Activated T-helper 17 cell treated with anti-CD3 and anti-CD28 coated beads, Interleukin-2, amount 50 U/mL, for 72 hours (primary cell): ENCODE results near the gene CACUL1. TPM values are rescaled to one million over a fixed set of nuclear protein-coding genes. Genes with fewer than 3 reads are reported as not detected.
"Not testable (repeated sequence)": the region's sequence is repeated elsewhere in the genome, so short reads cannot be mapped to it uniquely, and the experiment has no call there.

Source experiments
- ATAC-seq: fragments of 150-1000 bp; cut with Tn5 transposase; replicated peaks from 2 replicates; pipeline ENCODE4 v1.10.0; 2021; ENCODE audit warnings: mild to moderate bottlenecking, moderate library complexity
- H3K27ac Mint-ChIP-seq: one replicate; pipeline ENCODE4 v1.8.0; 2022; ENCODE audit warnings: mixed read lengths
- H3K27me3 Mint-ChIP-seq: one replicate; pipeline ENCODE4 v1.8.0; 2022; ENCODE audit warnings: mixed read lengths
- H3K36me3 Mint-ChIP-seq: one replicate; pipeline ENCODE4 v1.8.0; 2022; ENCODE audit warnings: low read depth, mild to moderate bottlenecking, mixed read lengths
- H3K4me1 Mint-ChIP-seq: one replicate; pipeline ENCODE4 v1.8.0; 2022; ENCODE audit warnings: mixed read lengths
- H3K4me3 Mint-ChIP-seq: one replicate; pipeline ENCODE4 v1.8.0; 2022; ENCODE audit warnings: mild to moderate bottlenecking, mixed read lengths
- H3K9me3 Mint-ChIP-seq: one replicate; pipeline ENCODE4 v1.8.0; 2022; ENCODE audit warnings: mixed read lengths
- total RNA-seq, 2 donors: library from RNA; stranded (reverse); gene quantifications; one replicate each; pipeline ENCODE4 v1.2.3, GENCODE V29; 2022

Gene CACUL1
- total RNA-seq, 2 donors from 2014 or later: 25.6 to 29.2 TPM

DNA sequence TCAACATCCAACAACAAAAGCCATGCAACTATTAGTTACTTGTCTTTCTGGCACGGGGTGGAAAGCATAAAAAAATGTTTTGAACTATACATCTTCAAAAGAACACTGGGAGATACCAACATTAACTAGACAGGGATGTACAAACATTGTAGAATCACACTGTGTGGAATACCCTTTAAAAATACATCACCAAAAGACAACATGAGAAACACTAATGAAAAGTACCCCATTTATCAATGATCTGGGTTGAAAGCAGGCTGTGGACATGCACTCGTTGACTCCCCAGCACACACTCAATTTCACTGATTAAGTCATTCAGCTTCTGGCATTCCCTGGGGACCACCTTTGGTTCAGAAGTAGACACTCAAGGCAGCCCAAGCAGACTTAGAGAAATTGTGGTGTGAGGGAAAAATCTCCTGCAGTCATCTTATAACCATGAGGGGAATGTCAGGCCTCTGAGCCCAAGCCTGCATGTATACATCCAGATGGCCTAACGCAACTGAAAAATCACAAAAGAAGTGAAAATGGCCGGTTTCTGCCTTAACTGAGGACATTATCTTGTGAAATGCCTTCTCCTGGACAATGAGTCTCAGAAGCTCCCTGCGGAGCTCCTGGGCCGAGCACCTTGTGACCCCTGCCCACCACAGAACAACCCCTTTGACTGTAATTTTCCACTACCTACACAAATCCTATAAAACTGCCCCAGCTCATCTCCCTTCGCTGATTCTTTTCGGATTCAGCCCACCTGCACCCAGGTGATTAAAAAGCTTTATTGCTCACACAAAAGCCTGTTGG lies 53.0 kb downstream of the CACUL1 start:
- H3K4me1 Mint-ChIP-seq: peaks cover 13% of the 10 kb centered on the region
- H3K27me3 Mint-ChIP-seq: no peaks in the 10 kb centered on the region
- H3K4me3 Mint-ChIP-seq: no peak overlapping the region
- no peak for ATAC-seq
- H3K27ac Mint-ChIP-seq: no peak overlapping the region
- peaks cover 38% of the 10 kb centered on the region for H3K36me3 Mint-ChIP-seq
- no peaks in the 10 kb centered on the region for H3K9me3 Mint-ChIP-seq

DNA sequence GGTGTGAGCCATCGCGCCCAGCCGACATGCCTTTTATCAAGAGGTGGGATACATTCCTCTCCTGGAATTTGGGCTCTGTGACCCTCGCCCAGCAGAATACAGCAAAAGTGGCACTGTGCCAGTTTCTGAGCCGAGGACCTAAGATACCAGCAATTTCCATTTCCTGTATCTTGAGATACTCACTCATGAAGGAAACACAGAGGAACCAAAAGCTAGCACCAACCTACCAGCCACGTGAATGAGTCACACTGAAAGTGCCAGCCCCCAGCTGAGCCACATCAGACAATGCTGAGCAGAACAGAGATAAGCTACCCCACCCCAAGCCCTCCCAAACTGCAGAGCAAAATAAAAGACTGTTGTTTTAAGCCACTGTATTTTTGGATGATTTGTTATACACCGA lies 56.3 kb downstream of the CACUL1 start:
- Mint-ChIP-seq H3K27ac (peak overlapping the region; percentile 65), H3K9me3 (no peaks in the 10 kb centered on the region)

DNA sequence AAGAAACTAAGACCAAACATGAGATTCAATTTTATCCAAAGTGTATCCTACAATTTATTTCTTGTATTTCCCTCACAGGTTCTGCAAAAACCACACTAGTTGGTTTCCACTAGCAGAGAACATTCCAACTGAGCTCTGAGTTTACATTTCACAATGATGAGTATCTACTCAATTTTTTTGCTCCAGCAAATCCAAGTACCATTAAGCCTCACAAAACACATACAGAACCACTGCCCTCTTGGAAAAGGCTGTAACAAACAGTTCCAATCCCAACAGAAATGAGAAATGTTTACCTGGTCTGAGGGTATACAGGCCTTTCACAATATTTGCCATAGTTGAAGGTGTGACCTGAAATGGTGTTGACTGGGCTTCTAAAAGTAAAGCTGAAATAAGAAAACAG lies 59.9 kb downstream of the CACUL1 start:
- no peak for ATAC-seq

More for the DNA sequence above, 56.3 kb downstream of the CACUL1 start:
- Mint-ChIP-seq H3K36me3 (peaks cover 40% of the 10 kb centered on the region), H3K27me3 (no peaks in the 10 kb centered on the region), H3K4me1 (peaks cover 9% of the 10 kb centered on the region), H3K4me3 (peak overlapping the region; percentile 52)
- peak; percentile 100 for ATAC-seq

DNA sequence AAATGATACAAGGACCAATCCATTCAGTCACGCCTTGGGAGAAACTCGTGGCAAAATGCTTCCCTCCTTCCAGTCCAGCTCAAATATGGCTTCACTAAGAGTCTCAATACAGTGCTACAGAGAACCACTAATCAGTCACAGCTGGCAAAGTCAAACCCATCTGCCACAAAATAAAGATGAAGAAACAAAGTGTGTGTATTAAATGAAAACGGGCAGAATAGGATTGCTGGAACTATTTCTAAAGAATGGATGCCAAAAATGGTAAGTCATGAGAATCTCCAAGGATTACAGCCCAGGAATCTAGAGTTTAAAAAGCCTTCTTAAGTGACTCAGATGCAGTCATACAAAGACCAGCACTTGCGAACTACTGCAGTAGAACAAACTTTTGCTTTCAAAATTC lies 61.9 kb downstream of the CACUL1 start:
- Mint-ChIP-seq H3K9me3 (no peaks in the 10 kb centered on the region), H3K27me3 (no peaks in the 10 kb centered on the region), H3K4me1 (no peaks in the 10 kb centered on the region), H3K27ac (no peak overlapping the region), H3K4me3 (no peak overlapping the region), H3K36me3 (peaks cover 65% of the 10 kb centered on the region)
- ATAC-seq: no peak

More for the DNA sequence above, 59.9 kb downstream of the CACUL1 start:
- no peaks in the 10 kb centered on the region for H3K9me3 Mint-ChIP-seq
- H3K27ac Mint-ChIP-seq: no peak overlapping the region
- H3K4me1 Mint-ChIP-seq: peaks cover 9% of the 10 kb centered on the region
- H3K4me3 Mint-ChIP-seq: no peak overlapping the region
- H3K27me3 Mint-ChIP-seq: no peaks in the 10 kb centered on the region
- H3K36me3 Mint-ChIP-seq: peaks cover 47% of the 10 kb centered on the region

DNA sequence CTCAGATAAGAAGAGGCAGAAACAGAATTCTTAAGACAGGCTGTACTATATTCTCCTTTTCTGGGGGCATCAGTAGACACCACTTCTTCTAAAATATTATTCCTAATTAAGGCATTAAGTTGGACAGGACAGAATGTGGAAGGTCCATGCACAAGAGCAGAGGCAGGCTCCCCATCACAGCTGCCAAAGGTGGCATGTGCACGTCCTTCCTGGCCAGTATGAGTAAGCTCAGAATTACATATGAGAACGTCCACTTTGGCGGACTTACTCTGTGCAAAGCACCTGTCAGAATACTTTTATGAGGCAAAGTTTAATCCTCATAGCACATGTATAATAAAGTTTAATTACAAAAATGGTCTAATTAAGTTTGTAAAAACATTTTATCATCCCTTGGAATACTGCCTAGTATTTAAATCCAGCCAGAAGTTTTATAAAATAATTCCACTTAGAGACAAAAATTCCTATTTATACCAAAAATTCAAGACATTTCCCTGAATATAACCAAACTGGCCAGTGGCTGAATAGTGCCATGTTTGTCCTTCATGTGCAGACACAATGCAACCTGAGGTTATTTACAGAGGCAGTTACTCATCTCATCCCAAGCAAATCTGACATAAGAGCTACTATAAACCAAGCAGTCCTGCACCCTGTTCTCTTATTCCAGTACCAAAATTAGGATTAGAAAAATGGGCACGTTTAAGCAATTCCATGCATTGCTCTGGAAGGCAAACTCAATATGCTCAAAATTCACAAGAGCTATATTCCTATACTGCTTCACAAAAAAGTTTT lies 65.5 kb downstream of the CACUL1 start:
- Mint-ChIP-seq H3K27me3 (no peaks in the 10 kb centered on the region), H3K4me3 (no peak overlapping the region), H3K4me1 (peaks cover 6% of the 10 kb centered on the region), H3K36me3 (peaks cover 79% of the 10 kb centered on the region), H3K9me3 (no peaks in the 10 kb centered on the region), H3K27ac (no peak overlapping the region)
- ATAC-seq: no peak

DNA sequence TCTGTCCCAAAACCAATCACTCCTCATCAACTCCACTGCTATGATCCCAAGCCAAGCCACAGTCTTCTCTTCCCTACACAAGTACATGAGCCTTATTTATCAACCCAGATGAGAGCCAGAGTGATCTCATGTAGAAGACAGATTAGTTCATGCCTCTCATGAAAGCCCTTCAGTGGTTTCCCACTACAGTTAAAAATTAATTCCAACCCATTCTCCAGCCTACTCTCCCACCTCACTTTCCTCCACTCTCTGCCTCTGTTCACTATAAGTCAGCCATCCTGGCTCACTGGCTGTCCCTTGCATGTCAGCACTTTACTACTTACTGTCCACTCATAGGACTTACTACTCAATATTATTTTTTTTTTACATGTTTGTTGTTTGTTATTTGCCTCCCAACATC lies 67.3 kb downstream of the CACUL1 start:
- ATAC-seq: no peak
- Mint-ChIP-seq H3K9me3 (no peaks in the 10 kb centered on the region), H3K4me1 (peaks cover 6% of the 10 kb centered on the region), H3K36me3 (peaks cover 82% of the 10 kb centered on the region), H3K4me3 (no peak overlapping the region), H3K27ac (peak overlapping the region; percentile 8), H3K27me3 (no peaks in the 10 kb centered on the region)

DNA sequence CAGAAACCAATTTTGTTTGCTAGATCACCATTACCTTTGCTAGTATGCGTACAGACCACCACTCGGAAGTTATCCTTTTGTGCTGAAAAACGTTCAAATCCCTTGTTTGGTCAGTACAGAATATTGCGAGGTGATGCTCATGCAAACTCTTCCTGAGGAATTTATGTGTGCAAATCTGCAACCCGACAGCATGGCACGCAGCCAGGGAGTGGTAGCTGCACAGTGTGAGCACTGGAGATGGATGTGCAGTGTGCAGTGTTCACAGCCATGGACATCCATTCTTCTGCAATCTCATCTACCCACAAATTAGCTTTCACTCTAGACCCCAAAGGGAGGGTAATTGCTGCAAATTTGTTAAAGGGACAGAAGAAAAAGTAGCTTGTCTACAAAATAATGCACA lies 72.2 kb downstream of the CACUL1 start:
- no peak overlapping the region for H3K27ac Mint-ChIP-seq
- peaks cover 6% of the 10 kb centered on the region for H3K4me1 Mint-ChIP-seq
- peaks cover 71% of the 10 kb centered on the region for H3K36me3 Mint-ChIP-seq
- no peak overlapping the region for H3K4me3 Mint-ChIP-seq
- no peak for ATAC-seq
- no peaks in the 10 kb centered on the region for H3K27me3 Mint-ChIP-seq
- no peaks in the 10 kb centered on the region for H3K9me3 Mint-ChIP-seq

DNA sequence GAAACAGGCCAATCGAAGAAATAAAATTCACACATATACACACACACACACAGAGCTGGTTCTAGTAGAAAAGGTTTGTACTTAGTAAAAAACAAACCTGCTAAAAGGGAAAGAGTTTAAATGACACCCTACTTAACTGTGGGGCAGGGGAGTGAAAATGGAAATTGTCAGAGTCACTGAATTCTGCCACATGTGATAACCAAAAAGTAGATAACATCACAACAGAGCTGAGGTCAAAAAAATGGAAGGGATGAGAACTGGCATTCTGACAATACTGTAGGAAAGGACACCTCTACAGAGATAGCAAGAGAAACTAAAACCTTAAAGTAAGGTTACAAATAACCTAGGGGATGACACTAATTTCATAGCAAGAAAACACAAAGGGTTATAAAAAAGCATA lies 74.6 kb downstream of the CACUL1 start:
- ATAC-seq: no peak
- H3K4me3 Mint-ChIP-seq: no peak overlapping the region
- no peak overlapping the region for H3K27ac Mint-ChIP-seq
- peaks cover 49% of the 10 kb centered on the region for H3K36me3 Mint-ChIP-seq
- H3K4me1 Mint-ChIP-seq: peaks cover 5% of the 10 kb centered on the region
- no peaks in the 10 kb centered on the region for H3K9me3 Mint-ChIP-seq
- no peaks in the 10 kb centered on the region for H3K27me3 Mint-ChIP-seq

DNA sequence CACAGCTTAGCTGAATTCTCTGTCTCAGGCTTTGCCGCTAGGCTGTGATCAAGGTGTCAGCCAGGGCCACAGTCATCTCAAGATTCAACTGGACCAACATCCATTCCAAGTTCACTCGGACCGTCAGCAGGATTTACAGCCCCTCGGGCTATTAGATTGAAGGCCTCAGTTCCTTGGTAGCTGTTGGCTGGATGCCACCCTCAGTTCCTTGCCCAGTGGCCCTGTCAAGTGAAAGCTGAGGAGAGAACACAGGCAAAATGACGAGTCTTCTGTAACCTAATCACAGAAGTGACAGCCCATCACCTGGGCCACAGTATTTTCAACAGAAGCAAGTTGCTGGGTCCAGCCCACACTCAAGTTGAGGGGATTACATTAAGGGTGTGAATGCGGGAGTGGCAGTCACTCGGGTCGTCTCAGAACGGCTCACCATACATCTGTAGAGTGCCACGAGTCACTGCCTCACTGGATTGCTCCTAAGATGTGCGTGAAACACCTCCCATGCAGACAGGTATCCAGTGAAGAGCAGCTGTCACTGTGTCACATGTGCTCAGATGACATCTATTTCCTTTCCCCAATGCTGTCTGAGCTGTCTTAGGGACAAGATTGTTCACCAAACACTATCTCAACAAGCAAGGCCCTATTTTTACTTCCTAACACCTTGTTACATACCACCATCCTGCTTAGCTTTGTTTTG lies 80.4 kb downstream of the CACUL1 start:
- no peak for ATAC-seq
- no peak overlapping the region for H3K27ac Mint-ChIP-seq
- peaks cover 8% of the 10 kb centered on the region for H3K4me1 Mint-ChIP-seq

DNA sequence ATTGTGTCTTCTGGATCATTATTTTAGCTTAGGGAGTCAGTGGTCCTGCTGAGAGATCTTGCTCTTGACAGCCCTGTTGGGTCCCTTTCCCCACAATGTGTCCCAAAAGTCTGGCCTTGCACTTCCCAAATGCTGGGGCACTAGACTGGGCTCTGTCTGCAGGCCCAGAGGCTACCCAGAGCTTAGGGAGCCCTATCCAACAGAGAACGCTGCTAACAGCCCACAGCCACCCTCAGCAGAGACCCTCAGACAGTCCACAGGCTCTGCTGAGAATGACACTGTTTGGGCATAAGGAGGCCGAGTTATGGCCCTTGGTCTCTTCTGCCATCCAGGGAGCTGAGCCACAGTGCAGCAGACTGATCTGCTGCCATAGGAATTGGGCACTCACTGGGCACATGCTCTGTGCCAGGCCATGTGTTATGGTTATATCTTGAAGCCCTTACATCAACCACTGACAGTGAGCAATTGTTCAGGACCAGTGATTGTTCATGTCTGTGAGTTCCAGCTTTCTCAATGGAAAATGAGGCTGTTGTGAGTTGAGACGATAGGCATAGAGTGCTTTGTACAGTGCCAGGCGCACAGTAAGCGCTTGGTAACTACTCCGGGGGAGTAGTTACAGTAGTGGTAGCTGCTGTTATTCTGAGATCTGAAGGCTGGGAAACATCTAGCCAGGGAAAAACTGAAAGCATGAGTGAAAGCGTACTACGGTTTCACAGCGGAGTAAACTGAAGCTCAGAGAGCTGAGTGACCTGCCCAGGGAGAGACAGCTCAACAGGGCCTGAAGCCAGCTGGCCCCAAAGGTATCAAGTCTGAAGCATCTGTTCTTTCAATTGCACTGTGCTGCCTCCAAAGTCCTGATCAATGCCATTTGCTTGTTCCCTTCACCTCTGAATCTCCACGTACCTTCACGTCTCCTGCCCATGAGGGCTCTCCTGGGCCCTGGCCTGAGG lies 81.7 kb downstream of the CACUL1 start:
- H3K4me3 Mint-ChIP-seq: no peak overlapping the region
- H3K36me3 Mint-ChIP-seq: no peaks in the 10 kb centered on the region
- no peaks in the 10 kb centered on the region for H3K9me3 Mint-ChIP-seq
- no peak for ATAC-seq
- no peak overlapping the region for H3K27ac Mint-ChIP-seq
- H3K27me3 Mint-ChIP-seq: no peaks in the 10 kb centered on the region
- H3K4me1 Mint-ChIP-seq: peaks cover 8% of the 10 kb centered on the region

More for the DNA sequence above, 80.4 kb downstream of the CACUL1 start:
- Mint-ChIP-seq H3K4me3 (no peak overlapping the region), H3K9me3 (no peaks in the 10 kb centered on the region), H3K27me3 (no peaks in the 10 kb centered on the region), H3K36me3 (no peaks in the 10 kb centered on the region)

DNA sequence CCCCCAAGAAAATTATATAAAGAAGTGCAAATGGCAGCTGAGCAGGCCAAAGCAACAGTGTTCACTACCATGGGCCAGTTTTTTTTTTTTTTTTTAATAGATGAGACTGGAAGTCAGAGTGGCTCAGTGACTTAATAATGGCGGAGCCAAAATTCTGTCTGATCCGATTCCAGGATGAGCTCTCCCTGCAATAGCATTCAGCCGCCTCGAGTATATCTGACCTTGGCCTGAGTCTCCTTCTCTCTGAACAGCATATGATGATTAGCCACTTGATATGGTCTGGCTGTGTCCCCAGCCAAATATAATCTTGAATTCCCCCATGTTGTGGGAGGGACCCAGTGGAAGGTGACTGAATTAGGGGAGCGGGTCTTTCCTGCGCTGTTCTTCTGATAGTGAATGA lies 82.6 kb downstream of the CACUL1 start:
- Mint-ChIP-seq H3K27me3 (no peaks in the 10 kb centered on the region), H3K4me3 (no peak overlapping the region), H3K9me3 (no peaks in the 10 kb centered on the region), H3K36me3 (no peaks in the 10 kb centered on the region), H3K4me1 (peaks cover 4% of the 10 kb centered on the region), H3K27ac (no peak overlapping the region)
- ATAC-seq: no peak

DNA sequence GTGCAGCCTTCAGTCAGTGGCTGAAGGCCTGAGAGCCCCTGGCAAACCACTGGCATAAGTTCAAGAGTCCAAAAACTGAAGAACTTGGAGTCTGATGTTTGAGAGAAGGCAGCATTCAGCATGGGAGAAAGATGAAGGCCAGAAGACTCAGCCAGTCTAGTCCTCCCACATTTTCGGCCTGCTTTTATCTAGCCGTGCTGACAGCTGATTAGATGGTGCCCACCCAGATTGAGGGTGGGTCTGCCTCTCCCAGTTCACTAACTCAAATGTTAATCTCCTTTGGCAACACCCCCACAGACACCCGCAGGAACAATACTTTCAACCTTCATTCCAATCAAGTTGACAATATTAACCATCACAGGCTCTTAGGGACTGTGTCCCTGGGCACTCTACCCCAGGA lies 83.5 kb downstream of the CACUL1 start:
- H3K9me3 Mint-ChIP-seq, H3K27ac Mint-ChIP-seq, H3K4me1 Mint-ChIP-seq, ATAC-seq, H3K36me3 Mint-ChIP-seq, H3K27me3 Mint-ChIP-seq, H3K4me3 Mint-ChIP-seq: not testable (repeated sequence)

DNA sequence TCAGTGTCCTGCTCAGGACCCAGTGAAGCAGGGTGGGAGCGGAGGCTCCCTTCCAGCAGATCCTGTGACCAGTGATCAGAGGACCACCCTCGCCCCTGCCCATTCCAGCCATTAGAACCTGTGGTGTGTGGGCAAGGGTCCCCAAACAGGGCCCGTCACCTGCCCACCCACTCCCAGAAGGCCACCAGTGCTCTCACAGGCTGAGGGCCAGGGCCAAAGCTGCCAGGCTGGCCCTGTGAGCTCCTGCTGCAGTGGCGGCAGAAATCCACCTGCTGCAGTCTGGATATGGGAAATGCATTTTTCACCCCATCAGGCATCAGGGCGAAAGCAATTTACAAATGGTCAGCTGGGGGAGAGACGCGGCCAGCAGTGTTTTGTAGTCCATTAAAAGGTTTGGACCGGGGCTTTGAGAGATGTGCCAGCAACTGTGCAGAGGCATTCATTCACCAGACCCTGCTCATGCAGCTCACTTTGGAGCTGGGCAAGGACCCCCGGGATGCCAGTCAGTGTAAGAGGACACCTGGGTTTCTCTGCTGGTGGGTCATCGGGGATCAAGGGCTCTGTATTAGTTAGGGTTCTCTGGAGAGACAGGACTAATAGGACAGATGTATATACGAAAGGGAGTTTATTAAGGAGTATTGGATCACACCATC lies 84.2 kb downstream of the CACUL1 start:
- no peak for ATAC-seq
- H3K9me3 Mint-ChIP-seq: no peaks in the 10 kb centered on the region

More for the DNA sequence above, 84.2 kb downstream of the CACUL1 start:
- Mint-ChIP-seq H3K27me3 (no peaks in the 10 kb centered on the region), H3K36me3 (no peaks in the 10 kb centered on the region), H3K4me3 (no peak overlapping the region), H3K27ac (no peak overlapping the region), H3K4me1 (peaks cover 4% of the 10 kb centered on the region)
